ENCODE data around the gene MAN2B2. TPM values are rescaled to one million over a fixed set of nuclear protein-coding genes. Genes with fewer than 3 reads are reported as not detected.
A peak's percentile ranks its signal among the peaks of the same experiment; 100 is the strongest.
"Not testable (repeated sequence)": the region's sequence is repeated elsewhere in the genome, so short reads cannot be mapped to it uniquely, and the experiment has no call there.

The MAN2B2 gene
- total RNA-seq, 1 donor from 2014 or later: 31.8 TPM

- no peak for DNase-seq (ENCODE audit: low read depth)
These were observed 41.4 kb downstream of the MAN2B2 start for GRCh38 chr4:6616087-6616995.

- no peak for DNase-seq (ENCODE audit: low read depth)
These were observed 42.3 kb downstream of the MAN2B2 start for GRCh38 chr4:6617246-6617645.

DNA sequence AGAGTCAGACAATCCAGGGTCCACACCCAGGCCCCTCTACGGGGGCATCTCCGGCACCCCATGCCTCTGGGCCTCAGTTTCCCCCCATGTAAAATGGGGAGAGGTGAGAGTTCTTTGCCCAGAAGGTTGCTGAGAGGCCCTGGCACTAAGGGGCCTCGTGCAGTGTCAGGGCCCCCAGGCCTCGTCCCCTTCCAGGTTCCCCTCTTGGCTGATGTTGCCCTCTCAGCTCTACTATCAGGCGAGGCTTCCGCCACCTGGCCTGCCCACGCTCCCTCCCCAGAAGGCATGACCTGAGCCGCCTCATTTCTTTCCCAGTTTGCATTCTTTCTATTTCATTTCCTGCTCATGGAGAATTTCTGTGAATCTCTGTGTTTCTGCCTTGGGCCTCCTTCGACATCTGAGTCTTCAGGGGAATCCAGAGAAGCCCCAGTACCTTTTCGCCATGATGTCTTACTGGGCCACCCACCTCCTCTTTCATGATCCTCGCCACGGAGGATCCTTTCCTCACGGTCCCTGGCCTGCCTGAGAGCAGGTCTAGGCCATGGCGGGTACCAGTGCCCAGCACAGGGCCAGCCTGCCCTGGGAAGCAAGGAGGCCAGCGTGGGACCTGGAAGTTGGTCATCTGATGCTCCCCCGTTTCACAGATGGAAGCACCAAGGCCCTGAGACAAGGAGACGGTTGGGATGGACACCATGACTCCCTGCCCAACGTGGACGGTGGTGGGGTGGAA, 43.6 kb downstream of the MAN2B2 start:
- DNase-seq (ENCODE audit: low read depth): no peak

DNA sequence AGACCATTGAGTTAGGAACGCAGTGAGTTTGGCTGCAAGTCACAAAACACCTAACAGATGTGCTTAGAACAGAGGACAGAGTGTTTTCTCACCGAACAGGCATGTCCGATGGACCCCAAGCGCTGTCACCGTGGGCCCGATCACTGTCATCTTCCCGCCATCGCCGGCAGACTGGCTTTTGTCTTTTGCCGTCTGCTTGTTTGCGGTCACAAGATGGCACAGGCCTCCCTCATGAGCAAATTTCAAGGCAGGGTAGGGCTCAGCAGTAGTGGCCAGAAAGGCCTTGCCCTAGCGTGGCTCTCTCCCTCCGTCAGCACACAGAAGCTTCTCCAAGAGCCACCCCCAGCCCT, 44.1 kb downstream of the MAN2B2 start:
- DNase-seq (ENCODE audit: low read depth): no peak

DNA sequence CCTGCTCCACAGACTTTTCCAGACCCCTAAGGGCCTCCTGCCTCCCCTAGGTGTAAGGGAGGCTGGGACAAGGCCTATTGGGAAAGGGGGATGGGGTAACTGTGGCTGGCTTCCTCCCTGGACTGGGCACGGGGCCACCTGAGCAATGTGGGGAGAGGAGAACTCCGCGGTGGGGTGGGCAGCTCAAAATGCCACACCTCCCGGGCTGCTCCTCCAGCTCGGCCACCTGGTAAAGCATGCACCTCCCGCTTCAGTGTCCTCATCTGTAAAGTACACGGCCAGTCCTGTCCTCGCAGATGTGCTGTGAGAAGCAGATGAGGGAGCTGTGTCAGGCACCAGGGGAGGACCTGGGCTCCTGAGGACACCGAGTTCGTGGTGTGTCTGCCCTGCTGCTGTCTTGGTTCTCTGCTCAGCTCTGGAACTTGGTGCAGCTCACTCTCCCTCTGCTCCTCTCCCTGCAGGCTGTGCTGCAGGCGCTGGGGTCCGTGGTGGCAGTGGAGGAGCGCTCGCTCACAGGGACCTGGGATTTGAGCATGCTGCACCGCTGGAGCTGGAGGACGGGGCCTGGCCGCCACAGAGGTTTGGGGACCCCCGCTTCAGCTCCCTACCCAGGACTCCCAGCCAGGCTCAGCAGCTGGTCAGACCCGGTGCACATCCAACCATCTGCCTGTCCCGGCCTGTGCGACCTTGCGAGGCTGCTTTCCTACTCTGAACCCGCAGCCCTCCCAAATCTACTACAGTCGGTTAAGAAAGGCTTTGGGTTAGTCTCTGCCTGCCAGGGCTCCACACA, 44.7 kb downstream of the MAN2B2 start:
- DNase-seq (ENCODE audit: low read depth): no peak

DNA sequence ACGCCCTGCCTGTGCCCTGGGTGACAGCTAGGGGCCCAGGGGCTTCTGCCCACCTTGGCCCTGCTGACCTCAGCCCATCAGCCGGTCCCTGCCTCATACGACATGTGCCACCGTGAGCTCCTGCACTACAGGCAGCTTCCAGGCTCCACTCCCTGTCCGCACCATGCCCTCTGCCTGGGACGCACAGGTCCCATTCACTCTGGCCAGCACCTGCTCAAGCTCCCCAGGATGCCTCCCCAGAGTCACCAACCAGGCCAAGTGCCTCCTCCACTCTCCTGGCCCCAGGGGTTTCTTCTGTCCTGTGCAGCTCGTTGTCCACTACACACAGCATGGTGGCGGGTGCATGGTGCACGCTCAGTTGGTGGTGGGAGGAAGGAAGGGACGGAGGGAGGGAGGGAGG, 45.3 kb downstream of the MAN2B2 start:
- DNase-seq (ENCODE audit: low read depth): no peak

GRCh38 chr4:6620891-6621555, 46.0 kb downstream of the MAN2B2 start:
- no peak for DNase-seq (ENCODE audit: low read depth)

DNA sequence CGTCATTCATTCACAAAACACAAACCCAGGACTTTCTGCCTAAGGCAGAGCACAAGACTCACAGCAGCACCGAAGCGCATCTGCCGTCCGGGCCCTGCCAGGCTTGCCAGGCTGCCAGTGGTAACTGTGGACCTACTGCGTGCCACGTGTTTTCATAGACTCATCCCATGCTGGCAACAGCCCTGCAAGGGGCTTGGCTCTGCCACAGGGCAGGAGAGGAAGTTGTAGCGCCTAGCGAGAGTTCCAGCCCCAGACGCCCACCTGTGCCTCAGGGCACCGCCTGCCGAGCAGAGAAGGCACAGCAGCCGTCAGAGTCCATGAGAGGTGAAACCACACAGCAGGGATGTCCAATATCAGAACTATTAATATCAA, 46.6 kb downstream of the MAN2B2 start:
- DNase-seq (ENCODE audit: low read depth): no peak

GRCh38 chr4:6622744-6623143, 47.8 kb downstream of the MAN2B2 start:
- no peak for DNase-seq (ENCODE audit: low read depth)

DNA sequence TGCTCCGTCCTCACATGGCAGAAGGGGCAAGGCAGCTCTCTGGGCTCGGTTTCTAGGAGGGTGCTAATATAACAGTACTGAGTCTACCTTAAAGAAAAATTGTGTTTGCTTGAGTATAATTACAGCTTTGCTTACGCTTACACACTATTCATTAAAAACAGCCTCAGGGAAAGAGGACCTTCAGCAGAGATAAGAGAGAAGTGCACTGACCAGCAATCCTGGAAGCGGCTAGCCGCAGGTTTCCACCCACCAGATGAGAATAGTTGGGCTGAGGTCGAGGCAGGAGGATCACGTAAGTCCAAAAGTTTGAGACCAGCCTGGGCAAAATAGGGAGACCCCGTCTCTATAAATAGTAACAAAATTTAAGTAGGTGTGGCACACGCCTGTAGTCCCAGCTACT, 50.3 kb downstream of the MAN2B2 start:
- DNase-seq (ENCODE audit: low read depth): no peak

DNA sequence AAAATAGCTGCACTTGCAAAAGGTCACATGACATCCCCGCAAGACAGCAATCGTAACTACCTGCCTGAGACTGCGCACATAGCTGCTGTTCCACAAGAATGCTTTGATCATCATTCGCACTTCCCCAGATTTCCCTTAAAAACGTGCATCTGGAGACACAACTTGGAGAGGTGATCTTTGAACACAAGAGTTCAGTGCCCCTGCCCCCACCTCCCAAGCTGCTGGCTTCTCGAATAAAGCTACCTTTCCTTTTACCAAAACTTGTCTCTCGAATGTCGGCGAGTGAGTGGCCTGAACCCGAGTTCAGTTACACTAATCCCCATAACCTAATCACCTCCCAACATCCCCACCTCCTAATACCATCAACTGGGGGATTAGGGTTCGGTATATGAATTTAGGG, 51.1 kb downstream of the MAN2B2 start:
- DNase-seq (ENCODE audit: low read depth): no peak

DNA sequence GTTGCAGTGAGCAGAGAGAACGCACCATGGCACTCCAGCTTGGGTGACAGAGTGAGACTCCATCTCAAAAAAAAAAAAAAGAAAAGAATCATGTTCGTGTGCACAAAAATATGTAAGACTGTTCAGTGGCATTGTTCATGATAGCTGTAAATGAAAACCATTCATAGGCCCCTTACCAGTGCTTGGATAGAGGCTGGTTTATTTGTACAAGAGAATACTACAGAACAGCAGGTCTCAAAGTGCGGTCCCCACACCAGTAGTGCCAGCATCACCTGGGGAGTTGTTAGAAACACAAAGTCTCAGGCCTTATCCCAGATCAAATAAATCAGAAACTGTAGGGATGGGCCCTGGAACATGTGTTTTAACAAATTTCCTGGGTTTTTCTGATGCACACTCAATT, 52.8 kb downstream of the MAN2B2 start:
- no peak for DNase-seq (ENCODE audit: low read depth)

GRCh38 chr4:6628484-6628883, 53.5 kb downstream of the MAN2B2 start:
- not testable (repeated sequence) for DNase-seq (ENCODE audit: low read depth)

GRCh38 chr4:6632125-6632524, 57.1 kb downstream of the MAN2B2 start:
- DNase-seq (ENCODE audit: low read depth): no peak

DNA sequence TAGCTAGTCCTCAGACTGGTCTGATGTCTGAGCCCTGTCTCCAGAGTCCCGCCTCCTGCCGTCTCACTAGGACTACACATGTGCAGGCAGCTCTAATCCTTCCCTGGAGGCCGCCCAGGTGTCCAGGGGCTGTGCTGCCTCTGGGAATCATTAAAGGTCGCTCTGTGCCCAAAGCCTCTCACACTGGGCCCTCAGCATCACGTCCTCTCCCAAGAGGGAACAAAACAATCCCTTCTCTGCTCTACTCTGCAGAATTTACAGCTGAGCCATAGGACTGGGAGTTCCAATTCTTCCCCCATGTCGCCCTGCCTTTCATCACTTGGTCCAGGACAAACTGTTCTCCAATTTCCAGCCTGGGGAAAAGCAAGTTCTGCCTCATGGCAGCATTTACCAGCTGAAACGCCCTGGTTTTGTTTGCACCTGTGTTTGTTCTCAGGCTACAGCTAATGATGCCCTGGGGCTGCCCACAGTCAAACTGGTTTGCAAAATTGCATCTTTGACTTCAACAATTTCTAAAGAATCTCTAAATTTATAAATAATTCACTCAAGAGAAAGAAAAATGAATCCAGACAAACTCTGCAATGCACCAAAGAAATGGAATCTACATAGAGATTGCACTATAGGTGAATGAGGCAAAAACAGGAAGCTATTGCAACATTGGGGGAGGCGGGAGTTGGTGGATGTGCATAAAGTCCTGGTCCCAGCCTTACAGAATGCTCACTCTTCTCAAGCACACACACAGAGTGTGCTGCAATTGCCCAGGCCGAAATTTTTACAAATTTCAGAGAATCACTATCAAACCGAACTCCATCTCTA, 58.3 kb downstream of the MAN2B2 start:
- DNase-seq (ENCODE audit: low read depth): peak; percentile 16

- no peak for DNase-seq (ENCODE audit: low read depth)
These were observed 59.8 kb downstream of the MAN2B2 start for GRCh38 chr4:6634746-6635145.

GRCh38 chr4:6639137-6639680, 64.2 kb downstream of the MAN2B2 start:
- no peak for DNase-seq (ENCODE audit: low read depth)

- DNase-seq (ENCODE audit: low read depth): peak; percentile 77
These were observed 65.5 kb downstream of the MAN2B2 start, which contains the start of gene MRFAP1 for GRCh38 chr4:6640292-6641163. Gene MRFAP1 (plus strand): TSS chr4:6640685. CDS start chr4:6640863, 178 bp downstream.

DNA sequence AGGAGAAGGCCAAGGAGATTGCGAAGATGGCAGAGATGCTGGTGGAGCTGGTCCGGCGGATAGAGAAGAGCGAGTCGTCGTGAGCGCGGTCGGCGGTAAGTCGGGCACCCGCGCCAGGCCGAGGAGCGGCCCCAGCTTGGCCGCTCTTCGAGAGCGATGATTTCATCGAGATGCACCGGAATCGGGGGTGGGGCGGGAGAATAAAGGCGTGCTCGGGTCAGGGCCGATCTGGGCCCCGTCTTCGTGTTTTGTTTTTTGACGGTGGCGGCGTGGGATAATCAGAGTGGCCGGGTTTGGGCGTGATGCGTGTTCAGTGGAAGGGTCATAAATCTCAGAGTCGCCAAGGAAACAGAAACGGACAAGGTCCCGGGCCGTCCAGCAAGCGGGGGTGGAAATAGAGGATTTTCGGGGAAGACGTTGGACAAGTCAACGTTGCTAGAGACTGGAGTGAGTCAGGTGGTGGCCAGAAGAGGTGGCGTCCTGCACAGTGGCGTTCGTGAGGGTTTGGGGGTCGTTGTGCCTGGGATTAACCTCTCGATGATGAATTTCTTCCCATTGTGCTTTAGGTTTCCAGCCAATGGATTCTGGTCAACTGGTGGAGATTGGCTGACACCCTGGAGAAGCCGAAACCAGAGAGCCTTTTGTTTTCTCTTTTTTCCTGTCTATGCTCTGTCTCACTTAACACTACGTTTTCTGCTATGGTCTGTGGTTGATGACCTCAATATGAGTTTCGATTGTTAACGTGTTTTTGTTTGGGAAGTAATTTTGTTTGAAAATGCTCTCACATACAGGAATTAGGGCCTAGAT, 66.4 kb downstream of the MAN2B2 start:
- DNase-seq (ENCODE audit: low read depth): peak; percentile 44
